Measurements from ENCODE around the gene ANKFN1.
"Not testable (repeated sequence)": the region's sequence is repeated elsewhere in the genome, so short reads cannot be mapped to it uniquely, and the experiment has no call there.

ANKFN1 gene

DNA sequence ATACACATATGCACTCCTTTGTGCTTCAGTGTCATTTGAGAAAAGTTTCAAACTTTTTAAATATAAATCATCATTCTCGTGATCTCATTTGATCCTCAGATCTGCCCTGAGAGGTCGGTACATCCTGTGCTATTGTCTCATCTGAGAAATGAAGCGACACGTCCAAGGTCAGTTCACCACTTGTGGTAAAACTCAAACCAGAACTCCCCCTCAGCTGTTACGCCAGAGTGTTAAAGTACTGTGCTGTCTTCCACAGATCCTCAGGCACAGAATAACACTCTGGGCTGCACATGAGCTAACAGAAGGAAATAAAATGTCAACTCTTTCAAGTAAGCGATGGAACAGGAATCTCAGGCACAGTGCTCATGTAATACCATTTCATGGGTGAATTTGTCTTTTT is 31.4 kb downstream of the ANKFN1 start:
- no peak for DNase-seq (ENCODE audit: low spot score)

DNA sequence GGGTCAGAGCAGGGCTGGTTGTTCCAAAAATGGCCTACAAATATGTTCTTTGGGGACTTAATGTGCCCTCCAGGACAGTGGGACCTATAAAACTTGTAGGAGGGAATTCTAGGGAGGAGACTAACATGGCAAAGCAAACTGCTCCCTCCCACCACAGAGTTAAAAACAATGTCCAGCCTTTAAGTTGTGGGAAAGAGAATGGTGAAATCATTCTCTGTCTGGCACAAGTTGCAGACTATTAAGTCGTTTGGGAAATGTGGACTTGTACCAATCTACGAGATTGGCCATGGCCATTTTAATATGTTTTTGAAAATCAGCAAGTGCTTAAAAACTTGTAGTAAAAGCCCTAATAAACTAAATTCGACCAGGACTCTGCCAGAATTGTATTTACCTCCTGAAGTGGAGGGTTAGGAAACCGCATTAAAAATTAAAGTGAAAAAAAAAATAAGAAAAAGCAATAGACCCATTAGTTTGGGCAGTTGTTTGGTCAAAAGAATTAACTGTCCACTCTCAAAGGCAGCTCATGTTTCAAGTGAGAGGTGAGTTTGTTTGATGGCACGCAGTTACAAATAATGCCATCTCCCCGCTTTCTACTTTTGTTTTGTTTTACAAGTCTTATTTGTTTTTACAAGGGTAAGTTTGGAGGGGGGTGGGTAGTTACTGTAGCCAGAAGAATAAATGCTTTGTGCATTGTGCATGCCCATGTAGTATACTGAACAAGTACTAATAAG is 32.4 kb downstream of the ANKFN1 start:
- DNase-seq (ENCODE audit: low spot score): no peak

DNA sequence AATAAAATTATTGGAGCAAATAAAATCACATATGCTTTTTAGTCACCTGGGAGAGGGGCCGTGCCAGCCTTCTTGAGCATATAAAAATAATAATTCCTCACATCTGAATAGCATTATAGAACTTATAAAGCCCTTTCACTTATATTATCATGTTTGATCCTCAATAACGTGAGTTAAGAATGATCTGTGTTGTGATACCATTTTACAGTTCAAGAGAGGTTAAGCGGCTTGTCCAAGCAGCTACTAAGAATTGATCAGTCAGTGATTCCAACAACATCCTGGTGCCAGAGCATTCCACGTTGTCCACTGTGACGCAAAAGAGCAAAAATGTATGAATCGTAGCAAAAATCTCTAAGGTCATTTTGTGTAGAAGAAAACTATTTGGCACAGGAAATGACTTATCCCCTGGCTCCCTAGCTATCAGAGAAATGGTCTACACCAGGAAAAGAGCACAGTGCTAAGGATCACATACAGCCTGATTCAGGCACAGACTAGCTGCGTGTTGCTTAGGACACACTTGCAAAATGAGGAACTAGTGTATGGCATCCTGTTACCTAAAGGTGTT is 33.0 kb downstream of the ANKFN1 start:
- no peak for DNase-seq (ENCODE audit: low spot score)

DNA sequence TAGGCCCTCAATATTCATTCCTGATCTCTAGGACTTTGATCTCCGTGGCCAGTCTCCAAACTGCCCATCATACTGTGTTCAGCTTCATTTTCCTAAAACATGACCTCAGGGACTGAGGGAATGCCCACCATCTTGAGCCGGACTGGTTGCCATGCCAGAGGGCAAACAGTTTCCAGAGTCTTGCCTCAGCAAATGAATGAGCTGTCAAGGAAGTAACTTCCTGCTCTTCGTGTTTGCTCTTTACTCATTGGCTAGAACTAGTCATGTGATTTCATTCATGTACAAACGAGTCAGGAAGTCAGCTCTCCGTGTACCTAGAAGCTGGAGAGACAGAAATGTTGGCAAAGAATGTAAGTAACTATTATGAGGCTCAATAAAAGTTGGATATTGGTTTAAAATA is 50.2 kb downstream of the ANKFN1 start:
- DNase-seq (ENCODE audit: low spot score): peak; percentile 59

DNA sequence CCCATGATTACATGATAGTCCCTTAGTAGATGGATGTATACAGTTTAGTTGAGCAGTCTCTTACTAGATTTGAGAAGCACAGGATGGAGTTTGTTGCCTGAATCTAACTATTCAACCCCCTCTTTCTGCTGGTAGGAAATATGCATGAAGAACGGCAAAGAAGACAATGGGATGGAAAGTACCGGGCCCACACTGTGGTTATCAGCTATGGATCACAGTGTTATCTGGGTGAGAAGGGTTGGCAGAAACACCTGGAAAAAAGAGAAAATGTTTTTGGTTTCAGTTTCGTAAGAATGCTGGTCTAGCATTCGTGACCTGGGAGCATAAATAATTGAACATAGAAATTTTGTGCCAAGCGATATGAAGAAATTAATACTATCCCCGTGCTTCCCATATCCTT is 53.1 kb downstream of the ANKFN1 start:
- no peak for DNase-seq (ENCODE audit: low spot score)

DNA sequence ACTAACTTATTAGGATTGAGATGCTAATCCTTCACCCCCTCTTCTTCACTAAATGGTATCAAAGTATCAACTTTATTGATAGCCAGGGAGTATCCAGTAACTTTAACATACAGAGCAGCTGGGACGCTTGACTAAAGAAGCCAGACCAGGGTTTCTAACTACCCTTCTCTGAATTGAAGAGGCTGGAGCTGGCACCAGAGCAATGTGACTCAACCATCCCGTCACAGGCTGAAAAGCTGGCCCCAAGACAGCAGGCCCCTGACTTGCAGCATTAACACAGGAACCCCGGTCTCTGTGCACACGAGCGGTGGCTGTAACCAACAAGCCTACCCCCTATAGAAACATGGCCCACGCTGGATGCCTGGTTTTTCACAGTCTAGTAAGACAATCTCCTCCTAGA is 59.8 kb downstream of the ANKFN1 start:
- no peak for DNase-seq (ENCODE audit: low spot score)

DNA sequence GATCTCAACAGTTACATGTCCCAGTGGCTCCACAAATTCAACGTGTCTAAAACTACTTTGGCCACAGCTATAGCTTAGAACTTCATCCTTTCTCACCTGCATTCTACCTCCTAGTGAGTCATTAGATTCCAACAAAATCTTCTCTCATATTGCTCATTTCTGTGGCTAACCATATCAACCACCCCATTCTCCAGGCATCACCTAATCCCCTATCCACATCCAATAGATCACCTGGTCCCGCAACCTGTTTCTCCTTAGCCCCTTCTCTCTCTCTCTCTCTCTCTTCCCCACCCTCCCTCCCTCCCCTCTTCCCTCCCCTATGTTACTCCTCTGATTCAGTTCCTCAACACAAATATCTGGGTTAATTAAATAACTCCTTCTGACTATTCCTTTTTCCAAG is 64.6 kb downstream of the ANKFN1 start:
- no peak for DNase-seq (ENCODE audit: low spot score)

DNA sequence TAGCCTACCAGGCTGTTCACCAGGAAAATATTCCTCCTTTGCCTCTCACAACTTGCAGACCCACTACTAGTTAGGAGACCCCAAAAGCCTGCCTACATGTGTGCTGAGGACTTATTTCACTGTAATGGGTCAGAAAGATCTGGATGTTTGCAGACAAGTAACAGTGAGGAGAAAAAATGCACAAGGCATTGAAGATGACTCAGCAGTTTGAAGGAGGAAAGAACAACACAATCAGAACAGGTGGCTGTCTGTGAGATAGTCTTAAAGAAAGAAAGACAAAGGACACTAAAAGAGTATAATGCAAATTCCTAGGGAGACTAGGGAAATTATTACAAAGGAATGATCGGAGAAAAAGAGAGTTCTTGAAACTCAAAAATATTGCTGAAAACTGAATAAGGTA is 69.0 kb downstream of the ANKFN1 start:
- DNase-seq (ENCODE audit: low spot score): no peak

DNA sequence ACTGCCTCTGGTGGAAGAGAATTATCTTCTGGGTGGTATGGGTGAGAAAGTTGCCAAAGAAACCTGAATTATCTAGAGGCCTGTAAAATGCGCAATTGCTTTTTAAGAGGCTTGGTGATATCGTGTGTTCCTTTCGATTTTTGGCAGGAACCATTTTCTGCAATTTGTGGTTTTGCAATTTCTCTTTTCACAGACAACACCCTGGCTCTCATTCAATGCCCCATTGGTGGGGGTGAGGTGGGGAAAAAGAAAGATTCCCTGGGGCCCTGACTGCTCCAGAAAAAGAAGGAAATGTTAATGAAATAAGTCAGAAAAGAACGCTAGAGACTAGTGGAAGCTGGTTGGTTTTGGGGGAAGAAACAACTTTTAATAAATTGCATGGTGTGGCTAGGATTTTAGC is 77.4 kb downstream of the ANKFN1 start:
- DNase-seq (ENCODE audit: low spot score): no peak

DNA sequence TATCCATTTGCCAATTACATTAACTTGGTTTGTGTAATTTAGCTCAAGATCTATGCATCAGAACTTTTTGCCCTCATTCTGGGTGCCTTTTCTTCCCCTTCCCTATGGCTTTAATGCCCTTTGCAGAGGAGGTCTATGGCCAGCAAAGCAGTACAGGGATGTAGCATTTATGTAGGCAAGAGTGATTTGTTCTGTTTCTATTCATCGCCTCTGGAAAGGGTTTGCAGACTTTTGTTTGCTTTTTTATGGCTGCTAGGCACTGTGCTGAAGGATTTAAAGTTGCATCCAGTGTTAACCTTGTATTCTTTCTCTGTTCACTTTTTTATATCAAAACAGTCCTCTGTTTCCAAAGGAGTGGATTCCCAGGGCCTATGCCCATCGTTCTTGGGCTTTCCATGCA is 78.0 kb downstream of the ANKFN1 start:
- DNase-seq (ENCODE audit: low spot score): no peak

GRCh38 chr17:56231693-56232092 is 78.4 kb downstream of the ANKFN1 start:
- DNase-seq (ENCODE audit: low spot score): no peak

DNA sequence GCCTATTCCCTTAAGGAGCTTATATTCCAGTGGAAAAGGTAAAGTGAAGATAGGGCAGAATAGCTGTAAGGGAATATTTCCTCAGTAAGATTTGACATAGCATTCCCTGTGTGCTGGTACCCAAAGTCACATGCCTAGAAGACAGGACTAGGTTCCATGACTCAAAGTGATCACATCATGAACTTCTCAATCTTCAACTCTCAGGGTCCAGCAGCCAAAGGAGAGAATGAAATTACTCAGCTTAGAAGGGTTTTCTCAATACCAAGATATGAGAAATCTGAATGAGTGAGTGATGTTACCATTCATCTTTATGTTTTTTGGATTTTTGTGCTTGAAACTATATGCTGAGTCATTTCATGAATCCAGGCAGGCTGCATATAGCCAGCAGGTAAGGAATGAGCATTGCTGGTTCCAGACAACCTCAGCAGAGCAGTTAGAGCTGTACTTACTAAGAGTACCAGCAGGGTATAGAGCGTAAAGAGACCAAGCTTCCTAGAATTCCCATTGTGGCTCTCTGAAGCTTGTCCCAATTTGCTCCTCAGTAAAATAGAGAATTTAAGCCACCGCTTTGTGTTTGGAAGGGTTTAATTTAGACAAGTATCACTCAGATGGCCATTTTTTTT is 91.1 kb downstream of the ANKFN1 start:
- DNase-seq (ENCODE audit: low spot score): no peak

GRCh38 chr17:56247816-56248215 is 94.5 kb downstream of the ANKFN1 start:
- no peak for DNase-seq (ENCODE audit: low spot score)

DNA sequence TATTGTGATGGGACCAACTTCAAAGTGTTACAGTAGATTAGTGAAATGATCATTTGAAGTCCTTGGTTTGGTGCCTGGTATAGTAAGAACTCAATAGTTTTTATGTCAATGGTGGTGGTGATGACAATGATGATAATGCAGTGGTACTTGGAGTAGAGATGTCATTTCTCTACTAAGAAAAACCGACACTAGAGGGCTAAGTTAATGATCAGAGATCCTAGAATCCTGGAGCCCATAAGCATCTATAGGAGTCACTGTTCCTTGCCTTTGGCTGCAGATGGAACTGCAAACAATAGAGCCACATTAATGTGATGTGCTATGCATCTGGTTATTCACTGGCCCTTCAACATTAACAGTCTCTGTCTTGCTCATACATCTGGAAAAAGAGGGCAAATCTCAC is 103.8 kb downstream of the ANKFN1 start:
- no peak for DNase-seq (ENCODE audit: low spot score)

DNA sequence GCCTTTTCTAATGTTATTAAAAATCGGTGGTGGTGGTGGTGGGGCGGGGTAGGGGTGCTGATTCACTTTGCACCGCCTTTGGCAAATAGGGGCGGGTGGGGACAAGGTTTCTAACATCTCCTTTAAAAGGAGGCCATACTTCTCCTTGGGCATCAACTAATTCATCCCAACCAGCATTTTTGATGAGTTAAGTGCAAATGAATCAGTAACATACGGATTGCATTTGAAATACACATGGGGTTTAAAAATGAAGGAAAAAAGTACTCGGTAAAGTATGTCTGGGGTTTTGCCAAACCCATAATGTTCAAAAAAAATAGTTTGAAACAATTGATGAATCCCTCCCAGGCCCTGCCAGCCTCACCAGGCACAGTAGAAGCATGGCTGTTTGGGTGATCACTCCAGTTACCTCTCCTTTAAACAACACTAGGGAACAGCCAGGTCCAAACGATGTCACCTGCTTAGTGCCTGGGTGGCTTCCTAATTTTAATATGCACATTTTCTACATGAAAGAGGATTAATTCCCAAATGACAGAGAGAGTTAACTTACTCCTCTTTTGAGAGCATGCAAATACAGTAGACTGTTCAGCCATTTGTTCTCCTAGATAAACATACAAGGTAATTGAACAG is 107.2 kb downstream of the ANKFN1 start:
- no peak for DNase-seq (ENCODE audit: low spot score)

GRCh38 chr17:56262803-56263202 is 109.5 kb downstream of the ANKFN1 start:
- no peak for DNase-seq (ENCODE audit: low spot score)

- DNase-seq (ENCODE audit: low spot score): no peak
These were observed 116.5 kb downstream of the ANKFN1 start for GRCh38 chr17:56269556-56270389.

GRCh38 chr17:56274491-56274890 is 121.2 kb downstream of the ANKFN1 start:
- no peak for DNase-seq (ENCODE audit: low spot score)

GRCh38 chr17:56284482-56284881 is 131.2 kb downstream of the ANKFN1 start:
- no peak for DNase-seq (ENCODE audit: low spot score)

DNA sequence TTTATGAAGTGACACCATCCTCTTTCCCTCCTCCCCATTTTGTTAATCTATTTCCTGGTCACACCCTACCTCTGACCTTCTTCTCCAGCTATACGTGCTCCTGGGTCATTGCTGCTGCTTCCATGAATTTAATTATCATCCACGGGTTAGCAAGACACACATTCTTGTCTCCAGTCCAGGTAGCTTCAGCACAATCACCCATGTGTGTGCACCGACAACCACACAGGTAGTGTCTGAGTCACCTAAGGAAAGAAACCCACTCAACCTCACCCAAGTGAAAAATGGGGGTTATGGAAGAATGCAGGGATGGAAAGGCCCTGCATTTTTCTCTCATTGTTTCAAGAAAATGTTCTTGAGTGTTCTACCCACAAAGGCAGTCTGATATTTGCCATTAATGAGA is 135.5 kb downstream of the ANKFN1 start:
- DNase-seq (ENCODE audit: low spot score): not testable (repeated sequence)

DNA sequence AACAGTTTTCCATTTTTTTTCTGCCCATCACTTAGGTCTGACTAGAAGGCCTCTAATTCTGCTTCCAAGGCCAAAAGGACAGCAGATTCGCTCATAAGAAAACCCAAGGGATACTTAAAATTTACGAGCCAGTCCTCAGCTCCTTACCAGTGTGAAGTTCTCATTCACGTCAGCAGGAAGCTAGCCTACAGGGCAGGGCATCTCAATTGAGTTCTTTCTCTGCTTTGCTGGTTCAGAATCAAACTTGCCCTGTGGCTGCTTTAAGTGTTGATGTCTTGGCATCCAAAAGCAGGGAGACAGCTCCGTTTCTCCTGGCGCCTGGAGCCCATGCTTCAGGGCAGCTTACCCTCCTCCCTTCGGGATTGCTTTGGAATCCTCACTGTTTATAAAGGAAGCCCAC is 136.0 kb downstream of the ANKFN1 start:
- no peak for DNase-seq (ENCODE audit: low spot score)

DNA sequence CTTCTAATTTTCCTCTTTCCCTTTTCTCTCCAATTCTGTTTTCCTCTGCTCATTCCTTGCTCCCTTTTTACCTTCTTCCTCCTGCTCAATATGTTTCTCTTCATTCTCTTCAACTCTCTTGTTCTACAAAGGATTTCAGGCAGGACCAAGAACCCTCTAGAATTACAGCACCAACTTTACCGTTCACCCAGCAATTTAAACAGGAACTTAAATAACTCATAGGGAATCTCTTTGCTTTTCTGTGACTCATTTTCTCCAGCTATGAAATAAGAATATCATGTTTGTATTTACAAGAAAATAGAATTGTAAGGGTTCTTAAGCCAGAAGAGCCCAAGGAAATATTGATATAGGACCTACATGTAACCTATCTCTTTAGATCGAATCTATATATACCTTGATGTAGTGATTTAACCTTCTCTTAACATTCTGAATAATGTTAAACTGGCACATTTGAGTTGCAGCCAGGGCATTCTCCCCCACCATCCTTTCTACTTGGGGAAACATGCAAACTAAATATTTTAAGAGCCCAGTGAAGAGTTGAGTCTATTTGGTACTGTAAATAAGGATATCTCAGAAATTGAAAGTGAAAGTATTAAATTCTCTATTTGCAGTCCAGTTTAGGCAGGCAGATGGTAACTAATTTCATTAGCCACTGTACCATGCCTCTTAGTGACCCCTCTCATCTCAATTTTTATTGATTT is 137.0 kb downstream of the ANKFN1 start:
- DNase-seq (ENCODE audit: low spot score): no peak
